Measurements from ENCODE around the gene FHL3. TPM values are rescaled to one million over a fixed set of nuclear protein-coding genes. Genes with fewer than 3 reads are reported as not detected.

FHL3 gene
- polyA plus RNA-seq, 1 of the 3 experiments (the other 2 are of a cell fraction) = 6.8 TPM

GRCh38 chr1:38026592-38027200 is 21.4 kb upstream of the FHL3 start (continued):
- no peak for TF ChIP-seq REST (IDR thresholded peaks at IDR 0.05; ENCODE audit: low read depth, low read length)
- TF ChIP-seq SMC3 (IDR thresholded peaks at IDR 0.05; ENCODE audit: low read depth, low read length) = peak; percentile 72
- TF ChIP-seq YY1 (IDR thresholded peaks at IDR 0.05; ENCODE audit: low read depth) = no peak
- no peak for TF ChIP-seq MEF2A (IDR thresholded peaks at IDR 0.05; ENCODE audit: borderline replicate concordance, low read depth)

- H3K4me2 ChIP-seq = no peak overlapping the region
- H3K27me3 ChIP-seq (ENCODE audit: insufficient read depth) = no peaks in the 10 kb centered on the region
- no peaks in the 10 kb centered on the region for H3K9me3 ChIP-seq
- 98% methylated on average over 6 of the region's 6 CpGs for WGBS (ENCODE audit: low lambda C conversion rate)
- no peak overlapping the region for H2AFZ ChIP-seq (ENCODE audit: low read depth)
- ChIA-PET POLR2A (no interaction called here), CTCF (interaction anchor here (0.8 to 6.6 kb wide), 10 partner anchors 7 to 810 kb away, joined by 3 to 52 read pairs (median 4); partner anchors contain the start of gene UTP11)
- TF ChIP-seq RFX5 (IDR thresholded peaks at IDR 0.05; ENCODE audit: low read length) = no peak
- no peak for TF ChIP-seq EP300 (IDR thresholded peaks at IDR 0.05; ENCODE audit: borderline replicate concordance in 1 of 2, low read depth in 1 of 2, low read length in 1 of 2)
- no peak for TF ChIP-seq ZBTB33 (IDR thresholded peaks at IDR 0.05; ENCODE audit: borderline replicate concordance, low read depth)
- TF ChIP-seq SIN3A (IDR thresholded peaks at IDR 0.05; ENCODE audit: borderline replicate concordance, low read depth, low read length) = no peak
- TF ChIP-seq EZH2phosphoT487 (IDR thresholded peaks at IDR 0.05; ENCODE audit: borderline replicate concordance, low read depth) = no peak
- no peak for TF ChIP-seq PBX3 (IDR thresholded peaks at IDR 0.05)
- TF ChIP-seq TEAD4 (IDR thresholded peaks at IDR 0.05; ENCODE audit: borderline replicate concordance, insufficient read depth) = no peak
- TF ChIP-seq GABPA (IDR thresholded peaks at IDR 0.05; ENCODE audit: low read depth) = no peak
- TF ChIP-seq YY1 (IDR thresholded peaks at IDR 0.05; ENCODE audit: low read depth) = no peak
- TF ChIP-seq USF1 (IDR thresholded peaks at IDR 0.05; ENCODE audit: borderline replicate concordance, low read depth) = no peak
- TF ChIP-seq GATA2 (CRISPR knock-in tag; IDR thresholded peaks at IDR 0.05) = no peak
- TF ChIP-seq SMC3 (IDR thresholded peaks at IDR 0.05; ENCODE audit: low read depth, low read length) = no peak
- no peak for TF ChIP-seq CTCF (IDR thresholded peaks at IDR 0.05)
- no peak for TF ChIP-seq MAX (IDR thresholded peaks at IDR 0.05; ENCODE audit: low read depth)
- TF ChIP-seq RCOR1 (IDR thresholded peaks at IDR 0.05; ENCODE audit: low read length) = no peak
- no peak for TF ChIP-seq FOXM1 (IDR thresholded peaks at IDR 0.05; ENCODE audit: low read depth)
- DNase-seq = no peak
- H3K9ac ChIP-seq = no peak overlapping the region
- no peaks in the 10 kb centered on the region for H3K9me2 ChIP-seq
- peaks cover 19% of the 10 kb centered on the region for H3F3A ChIP-seq (replicated peaks; ENCODE audit: insufficient read depth)
- peaks cover 41 to 42% of the 10 kb centered on the region in 2 experiments for H3K36me3 ChIP-seq (replicated peaks in 1 of 2; ENCODE audit: control insufficient read depth in 1 of 2, insufficient read depth in 2 of 2, low read length in 1 of 2)
- H3K27ac ChIP-seq (ENCODE audit: low read depth in 2 of 2, low read length in 1 of 2) = no peak overlapping the region
- H3K4me3 ChIP-seq (ENCODE audit: low read depth in 2 of 2, low read length in 1 of 2) = no peak overlapping the region
- H3K79me2 ChIP-seq (ENCODE audit: insufficient read depth) = no peaks in the 10 kb centered on the region; the same call in 1 of the 2 replicates
- no peaks in the 10 kb centered on the region for H4K20me1 ChIP-seq (ENCODE audit: insufficient read depth)
- peaks cover 30 to 31% of the 10 kb centered on the region in 2 experiments; a peak in 3 of 4 replicates for H3K4me1 ChIP-seq (ENCODE audit: control insufficient read depth in 1 of 2, insufficient read depth in 2 of 2, low read depth in 1 of 2, low read length in 1 of 2)
Observed at GRCh38 chr1:38025664-38026063, 20.4 kb upstream of the FHL3 start.
